HEK293T (cell line): ENCODE results near the gene CELF1.
A peak's percentile ranks its signal among the peaks of the same experiment; 100 is the strongest.

Experiments used
- CTCF ChIA-PET: fragments of 350-600 bp; formaldehyde crosslinking; extraction: SDS; loops from one replicate; lab custom pipeline; 2021; ENCODE audit warnings: antibody characterized with exemption, inconsistent platforms; lab: Yijun Ruan, JAX
- POLR2A ChIA-PET: fragments of 350-600 bp; formaldehyde crosslinking; extraction: SDS; loops from one replicate; lab custom pipeline; 2020; ENCODE audit warnings: antibody characterized with exemption, inconsistent platforms; lab: Yijun Ruan, JAX
- DNase-seq: peaks from one replicate; pipeline ENCODE4 v3.0.0; 2012; ENCODE audit warnings: mixed read lengths; ENCODE audit errors: extremely low spot score
- ARNT ChIP-seq: fragments of 450-650 bp; IDR thresholded peaks from 2 replicates; pipeline ENCODE4 v1.6.1; 2017; ENCODE audit warnings: mild to moderate bottlenecking
- BHLHE40 ChIP-seq: fragments of 450-650 bp; IDR thresholded peaks from 2 replicates; pipeline ENCODE4 v1.6.1; 2016; ENCODE audit warnings: mild to moderate bottlenecking, moderate library complexity, borderline replicate concordance
- CTBP1 ChIP-seq: fragments of 450-650 bp; IDR thresholded peaks from 2 replicates; pipeline ENCODE4 v1.6.1; 2016; ENCODE audit warnings: borderline replicate concordance
- ELF4 ChIP-seq: fragments of 450-650 bp; IDR thresholded peaks from 2 replicates; pipeline ENCODE4 v1.6.1; 2017; ENCODE audit warnings: antibody characterized with exemption
- FOXA1 ChIP-seq: fragments of 450-650 bp; IDR thresholded peaks from 2 replicates; pipeline ENCODE4 v1.6.1; 2016; ENCODE audit warnings: mild to moderate bottlenecking
- FOXK2 ChIP-seq: fragments of 450-650 bp; IDR thresholded peaks from 2 replicates; pipeline ENCODE4 v1.6.1; 2016; ENCODE audit warnings: mild to moderate bottlenecking
- FOXM1 ChIP-seq: fragments of 450-650 bp; IDR thresholded peaks from 2 replicates; pipeline ENCODE4 v1.6.1; 2017; ENCODE audit warnings: mild to moderate bottlenecking, borderline replicate concordance
- HDGF ChIP-seq: fragments of 450-650 bp; IDR thresholded peaks from 2 replicates; pipeline ENCODE4 v1.6.1; 2017; ENCODE audit warnings: antibody characterized with exemption, borderline replicate concordance
- L3MBTL2 ChIP-seq: fragments of 450-650 bp; conservative IDR thresholded peaks from 2 replicates; pipeline ENCODE4 v1.6.1; 2016; ENCODE audit warnings: mild to moderate bottlenecking
- LEF1 ChIP-seq: fragments of 450-650 bp; IDR thresholded peaks from 2 replicates; pipeline ENCODE4 v1.6.1; 2017; ENCODE audit warnings: mild to moderate bottlenecking, borderline replicate concordance
- NFRKB ChIP-seq: fragments of 450-650 bp; IDR thresholded peaks from 2 replicates; pipeline ENCODE4 v1.6.1; 2016; ENCODE audit warnings: mild to moderate bottlenecking, moderate library complexity
- SP1 ChIP-seq: fragments of 450-650 bp; IDR thresholded peaks from 2 replicates; pipeline ENCODE4 v1.6.1; 2017
- SUZ12 ChIP-seq: fragments of 450-650 bp; IDR thresholded peaks from 2 replicates; pipeline ENCODE4 v1.6.1; 2016; ENCODE audit warnings: mild to moderate bottlenecking
- TARDBP ChIP-seq: fragments of 450-650 bp; IDR thresholded peaks from 2 replicates; pipeline ENCODE4 v1.6.1; 2016
- ZNF384 ChIP-seq: fragments of 450-650 bp; IDR thresholded peaks from 2 replicates; pipeline ENCODE4 v1.6.1; 2016
- TF ChIP-seq, protein P1 (sequence below): fragments of 450-650 bp; IDR thresholded peaks from 2 replicates; pipeline ENCODE4 v1.6.1; 2016

CELF1 gene

DNA sequence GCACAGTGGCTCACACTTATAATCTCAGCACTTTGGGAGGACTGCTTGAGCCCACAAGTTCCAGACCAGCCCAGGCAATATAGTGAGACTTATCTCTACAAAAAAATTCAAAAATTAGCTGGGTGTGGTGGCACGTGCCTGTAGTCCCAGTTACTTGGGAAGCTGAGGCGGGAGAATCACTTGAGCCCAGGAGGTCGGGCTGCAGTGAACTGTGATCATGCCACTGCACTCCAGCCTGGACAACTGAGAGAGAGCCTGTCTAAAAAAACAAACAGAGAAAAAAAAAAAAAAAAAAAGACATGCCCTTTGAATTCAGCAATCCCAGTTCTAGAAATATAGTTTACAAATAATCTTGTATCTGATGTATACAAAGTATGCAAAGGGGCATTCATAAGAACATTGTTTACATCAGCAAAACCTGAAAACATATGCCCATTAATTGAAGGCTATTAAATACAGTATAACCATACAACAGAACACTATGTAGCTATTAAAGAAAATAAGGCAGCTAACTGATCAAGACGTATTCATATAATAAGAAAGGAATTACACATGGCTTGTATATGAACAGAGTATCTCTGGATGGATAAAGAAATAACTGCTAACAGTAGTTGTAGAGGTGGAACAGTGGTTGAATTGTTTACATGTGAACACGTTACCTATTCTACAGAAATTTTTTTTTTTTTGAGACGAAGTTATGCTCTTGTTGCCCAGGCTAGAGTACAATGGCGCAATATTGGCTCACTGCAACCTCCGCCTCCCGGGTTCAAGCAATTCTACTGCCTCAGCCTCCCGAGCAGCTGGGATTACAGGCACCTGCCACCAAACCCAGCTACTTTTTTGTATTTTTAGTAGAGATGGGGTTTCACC, 35.7 kb downstream of the CELF1 start:
- no peak for DNase-seq
- ChIA-PET POLR2A (interaction anchor here (1.0 kb wide), 1 partner anchor 35 kb away, joined by 5 read pairs; no protein-coding TSS in a partner anchor), CTCF (no interaction called here)
- TF ChIP-seq ZNF384 (peak; percentile 69), BHLHE40 (no peak)

DNA sequence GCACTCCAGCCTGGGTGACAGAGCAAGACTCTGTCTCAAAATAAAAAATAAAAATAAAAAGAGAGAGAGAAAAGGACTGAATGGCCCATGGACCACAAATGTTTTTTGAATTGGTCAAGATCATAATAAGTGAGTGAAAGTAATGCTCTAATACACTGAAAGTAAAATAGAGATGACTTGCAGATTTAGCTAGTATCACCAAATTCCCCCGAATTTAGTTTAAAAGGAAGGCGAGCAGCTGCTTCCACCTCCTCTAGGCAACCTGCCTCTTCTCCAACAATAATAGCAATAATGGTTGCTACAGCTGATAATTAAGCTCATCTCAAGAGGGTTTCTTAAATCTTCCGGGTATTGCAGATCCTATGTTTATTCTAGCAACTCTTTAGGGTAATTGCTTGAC, 36.8 kb downstream of the CELF1 start:
- TF ChIP-seq TARDBP (no peak), FOXA1 (no peak), LEF1 (no peak), L3MBTL2 (no peak), FOXK2 (no peak), SUZ12 (no peak), FOXM1 (no peak), CTBP1 (no peak), HDGF (no peak), ARNT (no peak)
- TF ChIP-seq, protein P1, sequence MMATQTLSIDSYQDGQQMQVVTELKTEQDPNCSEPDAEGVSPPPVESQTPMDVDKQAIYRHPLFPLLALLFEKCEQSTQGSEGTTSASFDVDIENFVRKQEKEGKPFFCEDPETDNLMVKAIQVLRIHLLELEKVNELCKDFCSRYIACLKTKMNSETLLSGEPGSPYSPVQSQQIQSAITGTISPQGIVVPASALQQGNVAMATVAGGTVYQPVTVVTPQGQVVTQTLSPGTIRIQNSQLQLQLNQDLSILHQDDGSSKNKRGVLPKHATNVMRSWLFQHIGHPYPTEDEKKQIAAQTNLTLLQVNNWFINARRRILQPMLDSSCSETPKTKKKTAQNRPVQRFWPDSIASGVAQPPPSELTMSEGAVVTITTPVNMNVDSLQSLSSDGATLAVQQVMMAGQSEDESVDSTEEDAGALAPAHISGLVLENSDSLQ: no peak
- CTCF ChIA-PET: interaction anchor here (0.7 kb wide), 1 partner anchor 9 kb away, joined by 3 read pairs; no protein-coding TSS in a partner anchor
- DNase-seq: no peak
- POLR2A ChIA-PET: interaction anchor here (1.0 kb wide), 1 partner anchor 36 kb away, joined by 5 read pairs; no protein-coding TSS in a partner anchor

DNA sequence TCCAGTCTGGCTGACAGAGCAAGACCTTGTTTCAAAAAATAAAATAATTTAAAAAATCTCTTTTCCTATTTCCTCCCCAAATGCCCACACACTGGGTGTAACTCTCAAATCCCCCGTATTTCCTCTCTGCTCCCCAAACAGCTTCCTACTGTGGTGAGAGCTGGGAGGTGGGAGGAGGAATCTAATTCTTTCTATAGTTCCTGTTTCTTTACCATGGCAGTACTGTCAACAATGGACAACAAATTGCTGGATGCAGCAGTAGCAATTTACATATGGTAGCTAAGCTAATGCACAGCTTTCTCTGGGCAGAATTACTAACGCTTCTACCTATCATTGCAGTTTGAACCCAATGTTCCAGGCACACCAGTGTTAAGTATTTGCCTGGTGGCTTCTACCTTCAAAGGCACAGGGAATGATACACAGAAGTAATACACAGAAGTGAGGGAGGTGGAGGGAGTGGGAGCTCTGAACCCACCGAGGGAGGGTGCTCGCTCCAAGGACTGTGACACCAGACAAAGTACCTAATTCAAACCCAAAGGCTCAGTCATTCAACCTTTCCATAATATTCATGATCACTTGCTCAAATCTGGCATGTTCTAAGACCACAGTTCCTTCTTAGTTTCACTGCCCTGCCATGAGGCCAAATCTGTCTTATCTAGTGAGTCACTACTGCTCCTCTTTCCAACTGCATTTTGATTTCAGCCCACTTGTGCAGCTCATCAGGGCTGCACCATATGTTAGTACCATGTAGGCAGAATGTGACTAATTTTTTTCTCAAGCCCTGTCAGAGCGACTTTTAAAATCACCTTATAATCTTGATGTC, 37.9 kb downstream of the CELF1 start:
- POLR2A ChIA-PET: no interaction called here
- TF ChIP-seq HDGF (no peak), CTBP1 (no peak), TARDBP (no peak)
- CTCF ChIA-PET: interaction anchor here (0.6 kb wide), 1 partner anchor 506 kb away, joined by 3 read pairs; no protein-coding TSS in a partner anchor
- DNase-seq: no peak

DNA sequence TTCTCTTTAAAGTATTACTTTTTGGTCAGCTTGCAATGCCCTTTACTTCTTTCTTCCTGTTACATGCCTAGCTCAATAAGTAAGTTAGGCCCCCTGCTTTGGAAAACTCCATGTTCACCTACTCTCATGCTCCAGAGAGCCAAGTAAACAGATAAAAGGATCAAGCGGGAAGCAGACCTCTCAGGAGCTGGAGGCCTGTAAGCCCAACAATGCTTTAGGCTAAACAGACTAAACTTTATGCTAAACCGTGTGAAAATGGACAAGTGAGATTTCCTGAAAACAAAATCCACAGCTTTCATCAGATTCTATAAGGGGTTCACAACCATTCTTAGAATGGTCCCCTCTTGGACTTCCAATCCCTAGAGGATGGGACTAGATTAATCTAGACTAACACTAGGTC, 40.2 kb downstream of the CELF1 start:
- ChIA-PET CTCF (interaction anchor here (1.0 to 1.4 kb wide), 2 partner anchors 14 to 38 kb away, joined by 3 to 4 read pairs; no protein-coding TSS in a partner anchor), POLR2A (interaction anchor here (0.9 to 1.4 kb wide), 5 partner anchors 22 to 65 kb away, joined by 3 to 5 read pairs (median 3); partner anchors contain the start of gene PTPMT1)
- no peak for DNase-seq
- TF ChIP-seq LEF1 (no peak), SUZ12 (no peak), HDGF (no peak), ZNF384 (no peak), ARNT (no peak), ELF4 (no peak), NFRKB (no peak), CTBP1 (no peak), L3MBTL2 (no peak)
- TF ChIP-seq, protein P1: no peak

DNA sequence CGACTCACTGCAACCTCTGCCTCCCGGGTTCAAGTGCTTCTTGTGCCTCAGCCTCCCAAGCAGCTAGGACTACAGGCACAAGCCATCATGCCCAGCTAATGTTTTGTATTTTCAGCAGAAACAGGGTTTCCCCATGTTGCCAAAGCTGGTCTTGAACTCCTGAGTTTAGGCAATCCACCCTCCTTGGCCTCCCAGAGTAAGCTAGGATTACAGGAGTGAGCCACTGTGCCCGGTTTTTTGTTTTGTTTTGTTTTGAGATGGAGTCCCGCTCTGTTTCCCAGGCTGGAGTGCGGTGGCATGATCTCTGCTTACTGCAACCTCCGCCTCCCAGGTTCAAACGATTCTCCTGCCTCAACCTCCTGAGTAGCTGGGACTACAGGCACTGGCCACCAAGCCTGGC, 41.0 kb downstream of the CELF1 start:
- ChIA-PET CTCF (interaction anchor here (1.4 kb wide), 1 partner anchor 13 kb away, joined by 4 read pairs; no protein-coding TSS in a partner anchor), POLR2A (interaction anchor here (0.9 to 1.4 kb wide), 5 partner anchors 22 to 66 kb away, joined by 3 to 5 read pairs (median 3); partner anchors contain the start of gene PTPMT1)
- TF ChIP-seq BHLHE40 (no peak), L3MBTL2 (no peak)
- DNase-seq: no peak

DNA sequence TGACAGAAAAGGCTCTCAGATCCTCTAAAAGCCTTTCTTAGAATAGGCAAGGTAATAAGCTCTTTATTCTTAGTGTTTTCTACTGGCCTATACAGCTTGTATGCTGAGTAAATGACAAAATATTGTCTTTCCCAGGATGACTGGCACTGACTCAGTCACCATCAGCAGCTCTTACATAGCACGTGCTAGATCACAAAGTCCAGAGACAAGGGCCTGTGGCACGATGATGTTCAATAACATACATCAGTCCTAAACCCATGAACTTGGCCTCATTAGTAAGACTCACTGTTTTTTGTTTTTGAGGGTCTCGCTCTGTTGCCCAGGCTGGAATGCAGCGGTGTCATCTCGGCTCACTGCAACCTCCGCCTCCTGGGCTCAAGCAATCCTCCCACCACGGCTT, 42.7 kb downstream of the CELF1 start:
- POLR2A ChIA-PET: interaction anchor here (0.7 kb wide), 2 partner anchors 55 to 578 kb away, joined by 3 read pairs; partner anchors contain the start of gene PTPMT1
- DNase-seq: no peak
- no peak for TF ChIP-seq FOXA1
- CTCF ChIA-PET: interaction anchor here (0.7 kb wide), 1 partner anchor 155 kb away, joined by 3 read pairs; no protein-coding TSS in a partner anchor

DNA sequence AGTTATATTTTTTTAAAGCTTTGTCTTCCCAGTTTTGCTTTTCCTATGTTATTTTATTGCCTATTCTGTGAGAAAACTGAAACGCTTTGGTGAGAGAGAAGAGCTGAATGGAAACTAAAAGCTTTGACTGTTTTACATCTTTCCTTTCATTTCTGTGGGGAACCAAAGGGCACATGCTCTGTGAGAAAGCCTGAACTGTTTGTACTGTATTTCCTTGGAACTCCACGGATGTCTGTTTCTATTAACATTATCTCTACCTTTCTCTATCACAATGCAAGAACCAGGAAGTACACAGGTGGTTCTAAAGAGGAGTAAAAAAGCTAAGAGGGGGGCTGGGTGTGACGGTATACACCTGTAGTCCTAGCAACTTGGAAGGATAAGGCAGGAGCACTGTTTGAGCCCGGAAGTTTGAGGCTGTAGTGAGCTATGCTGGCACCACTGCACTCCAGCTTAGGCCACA, 43.8 kb downstream of the CELF1 start:
- TF ChIP-seq LEF1 (no peak), ARNT (no peak), FOXA1 (no peak), SUZ12 (no peak), SP1 (no peak), BHLHE40 (no peak), FOXM1 (no peak)
- ChIA-PET POLR2A (interaction anchor here (1.0 kb wide), 1 partner anchor 43 kb away, joined by 3 read pairs; no protein-coding TSS in a partner anchor), CTCF (interaction anchor here (0.8 to 1.0 kb wide), 2 partner anchors 44 to 138 kb away, joined by 6 to 10 read pairs; partner anchors contain the start of gene CELF1)
- no peak for DNase-seq
